Heart right ventricle (tissue), 16 donors: ENCODE data around the gene FUBP3. TPM values are rescaled to one million over a fixed set of nuclear protein-coding genes. Genes with fewer than 3 reads are reported as not detected.

ENCODE experiments used
- ATAC-seq, 8 donors: fragments of 200-7000 bp; cut with Tn5 transposase; one replicate each; pipeline ENCODE4 v1.9.1; 2020; ENCODE audit warnings: mild to moderate bottlenecking in 8 of 8, moderate library complexity in 8 of 8, moderate number of reproducible peaks in 1 of 8
- DNase-seq, 2 donors: peaks; one replicate each; pipeline ENCODE4 v3.0.0-alpha.2; 2020
- H3K27ac ChIP-seq, 10 donors: fragments of 200-600 bp; sonication (generic) in 2 of 10; one replicate each; pipeline versions ENCODE4 v1.5.0 to v1.8.0; 2020 to 2022; ENCODE audit warnings: mild to moderate bottlenecking in 3 of 10
- H3K27me3 ChIP-seq, 7 donors: fragments of 200-600 bp; one replicate each; pipeline ENCODE4 v1.8.0; 2021 to 2022; ENCODE audit warnings: mild to moderate bottlenecking in 2 of 7
- H3K36me3 ChIP-seq, 9 donors: fragments of 200-600 bp; sonication (generic) in 1 of 9; one replicate each; pipeline versions ENCODE4 v1.5.0 to v1.8.0; 2020 to 2022; ENCODE audit warnings: mild to moderate bottlenecking in 2 of 9
- H3K4me1 ChIP-seq, 9 donors: fragments of 200-600 bp; sonication (generic) in 1 of 9; one replicate each; pipeline versions ENCODE4 v1.5.0 to v1.8.0; 2020 to 2022; ENCODE audit warnings: mild to moderate bottlenecking in 4 of 9
- H3K4me3 ChIP-seq, 10 donors: fragments of 200-600 bp; sonication (generic) in 2 of 10; one replicate each; pipeline versions ENCODE4 v1.5.0 to v1.8.0; 2020 to 2022; ENCODE audit warnings: mild to moderate bottlenecking in 7 of 10, moderate library complexity in 2 of 10
- H3K9me3 ChIP-seq, 11 donors: fragments of 200-600 bp in 10 of 11; sonication (generic) in 2 of 11; one replicate each; pipeline versions ENCODE4 v1.5.0 to v1.8.0; 2013 to 2022; ENCODE audit warnings: mild to moderate bottlenecking in 2 of 11, control low read depth in 1 of 11, moderate library complexity in 1 of 11
- CTCF ChIP-seq, 9 donors: fragments of 200-600 bp; sonication (generic) in 2 of 9; IDR thresholded peaks; one replicate each; pipeline versions ENCODE4 v1.5.0 to v1.8.0; 2021 to 2022; ENCODE audit warnings: antibody characterized with exemption in 9 of 9, mild to moderate bottlenecking in 5 of 9, moderate library complexity in 1 of 9
- WGBS, 2 donors: extraction: QIAGEN DNeasy Blood & Tissue Kit; methylation state at CpG; one replicate each; pipeline ENCODE4 v1.1.7; 2013; ENCODE audit warnings: inconsistent platforms in 1 of 2; 5-methylcytosine and 5-hydroxymethylcytosine counted together
- intact Hi-C, 10 donors: fragments of 100-400 bp; cut with DNase I; formaldehyde crosslinking; loops; one replicate each; pipeline versions ENCODE4 v1.11.1 to v1.14.2; 2022
- polyA plus RNA-seq, 2 donors: library from polyadenylated mRNA; stranded (reverse); fragments of 200-250 nt; gene quantifications; one replicate each; pipeline ENCODE4 v1.2.3, GENCODE V29; 2013
- total RNA-seq, 10 donors: library from RNA; stranded (reverse); fragmentation: NEBNext Ultra II Directional in 3 of 10; extraction: Animal tissue kit (Norgen Biotek cat#: 25700) in 3 of 10; gene quantifications; one replicate each; pipeline versions ENCODE4 v1.2.1 to v1.2.4, GENCODE V29; 2021 to 2023
- donor health status: Arrhythmogenic right ventricular cardiomyopathy.
- donor health status: ischemic (EF 13 %, LVEDD 7.1; RV severe dilation, severe dysfunction).
- donor health status: healthy with polysubstance abuse.
- donor health status: DM: no; HTN: yes; CAD: no.
- donor health status: DM: no; HTN: no; CAD: no.
- donor health status: ischemic (EF 25% LVEDD 6.9; RV normal size, moderate dysfunction).
- donor health status: ischemic (EF 25% LVEDD 5.7; RV mildly dilated, moderate dysfunction).
- donor health status: healthy.
- donor health status: DM: yes; HTN: yes; CAD: no.
- donor health status: Ischemic cardiomyopathy.
- donor health status: ischemic (EF 35%, LVEDD 5.7; RV mildly dilated, moderate dysfunction).
- donor health status: nonischemic (EF 11% LVEDD 7.7; RV severe dilation, severe dysfunction).
- donor health status: DM: yes; HTN: yes; CAD: no.
- donor health status: PGD.
- donor health status: ischemic (EF 29% LVEDD 5.4; RV normal size, mild dysfunction).
- donor health status: nonischemic (EF 23%, LVEDD 6.1; RV moderate dilation, normal function).

The FUBP3 gene
- total and polyA plus RNA-seq, 12 donors = 16.8 to 40.3 (median 26.9) TPM

- ATAC-seq (no peak), DNase-seq (no peak)
- no peak overlapping the region for H3K4me3 ChIP-seq
- H3K27ac ChIP-seq = peak overlapping the region in 3 of 10 donors; percentile 2 to 15 (median 12)
- intact Hi-C loops = no loop called here
- H3K27me3 ChIP-seq = no peaks in the 10 kb centered on the region
- H3K9me3 ChIP-seq = no peaks in the 10 kb centered on the region
- WGBS, 2 donors = 80 to 83% methylated on average over 3 of the region's 3 CpGs
- TF ChIP-seq CTCF (IDR thresholded peaks at IDR 0.05) = no peak
- peaks cover 0 to 18% (median 0%) of the 10 kb centered on the region in 9 donors for H3K36me3 ChIP-seq
- peaks cover 0 to 62% (median 29%) of the 10 kb centered on the region in 9 donors for H3K4me1 ChIP-seq
Observed at GRCh38 chr9:130587921-130588320, 8.5 kb downstream of the FUBP3 start.

- intact Hi-C loops = no loop called here
- WGBS, 2 donors = 59 to 66% methylated on average over 4 of the region's 4 CpGs
- H3K4me1 ChIP-seq = peaks cover 0 to 57% (median 28%) of the 10 kb centered on the region in 9 donors
- H3K9me3 ChIP-seq = no peaks in the 10 kb centered on the region
- H3K27me3 ChIP-seq = no peaks in the 10 kb centered on the region
- no peak overlapping the region for H3K4me3 ChIP-seq
- no peak for TF ChIP-seq CTCF (IDR thresholded peaks at IDR 0.05)
- peak overlapping the region in 5 of 10 donors; percentile 7 to 65 (median 23) for H3K27ac ChIP-seq
- peaks cover 0 to 20% (median 0%) of the 10 kb centered on the region in 9 donors for H3K36me3 ChIP-seq
- ATAC-seq = no peak
- no peak for DNase-seq
Observed at GRCh38 chr9:130588416-130588815, 9.0 kb downstream of the FUBP3 start.

DNA sequence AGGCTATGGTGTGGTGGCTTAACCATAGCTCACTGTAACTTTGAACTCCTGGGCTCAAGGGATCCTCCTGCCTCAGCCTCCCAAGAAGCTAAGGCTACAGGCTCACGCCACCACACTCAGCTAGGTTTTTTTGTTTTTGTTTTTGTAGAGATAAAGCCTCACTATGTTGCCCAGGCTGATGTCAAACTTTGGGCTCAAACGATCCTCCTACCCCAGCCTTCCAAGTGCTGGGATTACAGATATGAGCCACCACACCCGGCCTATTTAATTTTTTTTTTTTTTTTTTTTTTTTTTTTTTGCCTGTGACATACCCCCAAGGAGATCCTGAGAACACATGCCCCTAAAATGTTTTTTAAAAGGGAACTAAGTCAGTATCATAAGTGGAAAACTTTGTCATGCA, 10.4 kb downstream of the FUBP3 start:
- Histone ChIP-seq H3K4me3 (no peak overlapping the region), H3K9me3 (no peaks in the 10 kb centered on the region), H3K4me1 (peaks cover 0 to 54% (median 26%) of the 10 kb centered on the region in 9 donors), H3K27me3 (no peaks in the 10 kb centered on the region), H3K36me3 (peaks cover 0 to 27% (median 0%) of the 10 kb centered on the region in 9 donors), H3K27ac (peak overlapping the region in 9 of 10 donors; percentile 14 to 77 (median 65))
- ATAC-seq (no peak), DNase-seq (no peak)
- 66 to 67% methylated on average over 3 of the region's 3 CpGs for WGBS, 2 donors
- intact Hi-C loops = no loop called here
- no peak for TF ChIP-seq CTCF (IDR thresholded peaks at IDR 0.05)

DNA sequence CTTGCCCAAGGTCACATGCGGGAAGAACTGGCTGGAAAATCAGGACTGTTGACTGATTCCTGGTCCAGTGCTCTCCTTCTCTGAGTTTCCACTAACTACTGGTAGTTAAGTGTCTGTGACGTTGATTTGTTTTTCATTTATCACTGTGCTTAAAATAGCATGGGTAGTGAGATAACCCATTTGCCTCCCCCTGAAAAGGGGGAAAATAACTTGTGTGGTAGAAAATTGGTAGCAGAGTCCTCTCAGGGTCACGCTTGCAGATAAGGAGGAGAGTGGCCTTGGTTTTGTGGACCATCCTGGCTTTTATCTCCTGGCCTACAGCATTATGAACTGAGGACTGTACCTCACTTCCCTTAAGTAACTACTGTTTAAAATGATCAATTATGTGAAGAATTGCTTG, 10.9 kb downstream of the FUBP3 start:
- Histone ChIP-seq H3K27me3 (no peaks in the 10 kb centered on the region), H3K4me1 (peaks cover 0 to 54% (median 26%) of the 10 kb centered on the region in 9 donors), H3K4me3 (no peak overlapping the region), H3K36me3 (peaks cover 0 to 28% (median 0%) of the 10 kb centered on the region in 9 donors), H3K27ac (peak overlapping the region; percentile 8 to 77 (median 64)), H3K9me3 (no peaks in the 10 kb centered on the region)
- peak in 1 of 2 donors; percentile 6 for DNase-seq
- peak; percentile 47 to 93 (median 84) for ATAC-seq
- 48 to 60% methylated on average over 3 of the region's 3 CpGs for WGBS, 2 donors
- TF ChIP-seq CTCF (IDR thresholded peaks at IDR 0.05) = no peak
- intact Hi-C loops = no loop called here
